Activated T-helper 1 cell treated with Interleukin-2 at 50 U/mL for 16 hours (primary cell): ENCODE data around the gene C16orf96.
A peak's percentile ranks its signal among the peaks of the same experiment; 100 is the strongest.

Experiments used
- DNase-seq: peaks from one replicate; pipeline ENCODE4 v3.0.0-alpha.2; 2020; ENCODE audit warnings: low read depth

C16orf96 gene

GRCh38 chr16:4601036-4601863 lies 45.1 kb downstream of the C16orf96 start:
- no peak for DNase-seq

- DNase-seq = no peak
Observed at GRCh38 chr16:4601864-4602186, 45.7 kb downstream of the C16orf96 start.

- DNase-seq = no peak
Observed at GRCh38 chr16:4602331-4602730, 46.2 kb downstream of the C16orf96 start.

- DNase-seq = no peak
Observed at GRCh38 chr16:4603624-4604170, 47.6 kb downstream of the C16orf96 start.

- DNase-seq = no peak
Observed at GRCh38 chr16:4604401-4604800, 48.3 kb downstream of the C16orf96 start.

- no peak for DNase-seq
Observed at GRCh38 chr16:4606354-4606753, 50.2 kb downstream of the C16orf96 start.

GRCh38 chr16:4607841-4608703 lies 51.9 kb downstream of the C16orf96 start:
- DNase-seq = no peak

- DNase-seq = no peak
Observed at GRCh38 chr16:4608704-4608980, 52.5 kb downstream of the C16orf96 start.

GRCh38 chr16:4609200-4610010 lies 53.3 kb downstream of the C16orf96 start:
- no peak for DNase-seq

GRCh38 chr16:4610011-4611005 lies 54.2 kb downstream of the C16orf96 start:
- no peak for DNase-seq

GRCh38 chr16:4611337-4612021 lies 55.3 kb downstream of the C16orf96 start:
- DNase-seq = no peak

GRCh38 chr16:4612474-4612931 lies 56.4 kb downstream of the C16orf96 start:
- no peak for DNase-seq

- DNase-seq = no peak
Observed at GRCh38 chr16:4612977-4613635, 57.0 kb downstream of the C16orf96 start.

- DNase-seq = no peak
Observed at GRCh38 chr16:4613636-4614570, 57.8 kb downstream of the C16orf96 start.

GRCh38 chr16:4614571-4615383 lies 58.6 kb downstream of the C16orf96 start, which contains the start of gene UBALD1:
Gene UBALD1 (minus strand): TSS chr16:4614888. CDS start chr16:4614797, 91 bp downstream.
- peak; percentile 62 for DNase-seq

- DNase-seq = no peak
Observed at GRCh38 chr16:4615384-4616046, 59.4 kb downstream of the C16orf96 start.
